DMS53 treated with DMSO at 0.1 percent for 48 hours (cell line): Measurements from ENCODE around the gene TREML1.

Experiments used
- DNase-seq: peaks from one replicate; lab custom pipeline; 2025; ENCODE audit not compliant: unreplicated experiment; lab: John Stamatoyannopoulos, UW

TREML1 gene

GRCh38 chr6:41179163-41179562, 25.0 kb upstream of the TREML1 start:
- no peak for DNase-seq

GRCh38 chr6:41177695-41178094, 23.5 kb upstream of the TREML1 start:
- DNase-seq: no peak

- DNase-seq: no peak
Measured at GRCh38 chr6:41177287-41177686, 23.1 kb upstream of the TREML1 start.

GRCh38 chr6:41176189-41176588, 22.0 kb upstream of the TREML1 start:
- DNase-seq: no peak

- DNase-seq: no peak
Measured at GRCh38 chr6:41175084-41175483, 20.9 kb upstream of the TREML1 start.

GRCh38 chr6:41174610-41175009, 20.5 kb upstream of the TREML1 start:
- DNase-seq: no peak

GRCh38 chr6:41171908-41172307, 17.8 kb upstream of the TREML1 start:
- DNase-seq: no peak

GRCh38 chr6:41170547-41171160, 16.5 kb upstream of the TREML1 start:
- no peak for DNase-seq

GRCh38 chr6:41167173-41167963, 13.2 kb upstream of the TREML1 start:
- no peak for DNase-seq

- no peak for DNase-seq
Measured at GRCh38 chr6:41164551-41165120, 10.5 kb upstream of the TREML1 start.

GRCh38 chr6:41163419-41163717, 9.2 kb upstream of the TREML1 start:
- DNase-seq: no peak

GRCh38 chr6:41162687-41163418, 8.7 kb upstream of the TREML1 start, which contains the start of gene TREM2:
TSS of gene TREM2 (minus strand) at chr6:41163116. CDS start at chr6:41163082, 34 bp downstream.
- no peak for DNase-seq

- DNase-seq: no peak
Measured at GRCh38 chr6:41161851-41162552, 7.9 kb upstream of the TREML1 start.

GRCh38 chr6:41161380-41161779, 7.2 kb upstream of the TREML1 start:
- DNase-seq: no peak

- no peak for DNase-seq
Measured at GRCh38 chr6:41160933-41161332, 6.8 kb upstream of the TREML1 start.

- DNase-seq: peak; percentile 38
Measured at GRCh38 chr6:41159415-41160082, 5.4 kb upstream of the TREML1 start.

- DNase-seq: no peak
Measured at GRCh38 chr6:41157323-41157722, 3.2 kb upstream of the TREML1 start.

GRCh38 chr6:41156771-41157170, 2.6 kb upstream of the TREML1 start:
- DNase-seq: no peak

GRCh38 chr6:41156001-41156400, 1.9 kb upstream of the TREML1 start:
- no peak for DNase-seq

GRCh38 chr6:41155132-41155805, 1.1 kb upstream of the TREML1 start:
- DNase-seq: no peak
